Gastroesophageal sphincter (tissue), 4 donors: Measurements from ENCODE around the gene FAM131B. TPM values are rescaled to one million over a fixed set of nuclear protein-coding genes. Genes with fewer than 3 reads are reported as not detected.

Experiments used
- ATAC-seq: fragments of 150-250 bp; one replicate; pipeline ENCODE4 v1.9.1; 2016; ENCODE audit warnings: mild to moderate bottlenecking, moderate library complexity
- H3K27ac ChIP-seq, 4 donors: fragments of 200-600 bp; sonication (generic) in 3 of 4; 1 replicate in 3 of 4; 2 replicates in 1 of 4; pipeline ENCODE4 v1.5.1; 2016 to 2019
- H3K27me3 ChIP-seq: fragments of 200-600 bp; sonication (generic); one replicate; pipeline ENCODE4 v1.5.1; 2019
- H3K36me3 ChIP-seq, 2 donors: fragments of 200-600 bp; sonication (generic); one replicate each; pipeline ENCODE4 v1.5.1; 2019; ENCODE audit warnings: control low read depth in 1 of 2
- H3K4me1 ChIP-seq, 3 donors: fragments of 200-600 bp; sonication (generic); 1 replicate in 2 of 3; 2 replicates in 1 of 3; pipeline ENCODE4 v1.5.1; 2016 to 2019; ENCODE audit warnings: control low read depth in 2 of 3
- H3K4me3 ChIP-seq, 2 donors: fragments of 200-600 bp; sonication (generic); one replicate each; pipeline ENCODE4 v1.5.1; 2019; ENCODE audit warnings: mild to moderate bottlenecking in 1 of 2, moderate library complexity in 1 of 2
- H3K9me3 ChIP-seq, 3 donors: fragments of 200-600 bp; sonication (generic); one replicate each; pipeline ENCODE4 v1.5.1; 2017 to 2019; ENCODE audit warnings: control low read depth in 2 of 3
- EP300 ChIP-seq: sonication (generic); formaldehyde crosslinking; IDR thresholded peaks from one replicate; pipeline ENCODE4 v1.6.1; 2017; ENCODE audit warnings: antibody characterized with exemption, mild to moderate bottlenecking
- POLR2A ChIP-seq, 2 donors: fragments of 450-650 bp; IDR thresholded peaks; one replicate each; pipeline ENCODE4 v1.6.1; 2017; ENCODE audit warnings: antibody characterized with exemption in 2 of 2, mild to moderate bottlenecking in 2 of 2, moderate library complexity in 1 of 2
- POLR2AphosphoS5 ChIP-seq: sonication (generic); formaldehyde crosslinking; IDR thresholded peaks from one replicate; pipeline ENCODE4 v1.6.1; 2017; ENCODE audit warnings: antibody characterized with exemption
- WGBS, 2 donors: methylation state at CpG; one replicate each; pipeline ENCODE4 v1.1.5; 2018; ENCODE audit warnings: low coverage in 1 of 2; 5-methylcytosine and 5-hydroxymethylcytosine counted together
- total RNA-seq, 4 donors: library from RNA; depleted of rRNA; stranded (reverse); fragments of >200 nt; gene quantifications; one replicate each; pipeline ENCODE4 v1.1.0, GENCODE V29; 2016
- TF ChIP-seq, protein P1 (sequence below), 4 experiments: fragments of 200-600 bp in 2 of 4; fragments of 450-650 bp in 2 of 4; sonication (generic) in 1 of 4; IDR thresholded peaks; one replicate each; pipeline ENCODE4 v1.5.1; 2017 to 2019; ENCODE audit warnings: antibody characterized with exemption in 4 of 4, mild to moderate bottlenecking in 2 of 4, moderate library complexity in 2 of 4

The FAM131B gene
- total RNA-seq, 4 donors from 2014 or later: 0.31 to 2.4 (median 1.2) TPM

DNA sequence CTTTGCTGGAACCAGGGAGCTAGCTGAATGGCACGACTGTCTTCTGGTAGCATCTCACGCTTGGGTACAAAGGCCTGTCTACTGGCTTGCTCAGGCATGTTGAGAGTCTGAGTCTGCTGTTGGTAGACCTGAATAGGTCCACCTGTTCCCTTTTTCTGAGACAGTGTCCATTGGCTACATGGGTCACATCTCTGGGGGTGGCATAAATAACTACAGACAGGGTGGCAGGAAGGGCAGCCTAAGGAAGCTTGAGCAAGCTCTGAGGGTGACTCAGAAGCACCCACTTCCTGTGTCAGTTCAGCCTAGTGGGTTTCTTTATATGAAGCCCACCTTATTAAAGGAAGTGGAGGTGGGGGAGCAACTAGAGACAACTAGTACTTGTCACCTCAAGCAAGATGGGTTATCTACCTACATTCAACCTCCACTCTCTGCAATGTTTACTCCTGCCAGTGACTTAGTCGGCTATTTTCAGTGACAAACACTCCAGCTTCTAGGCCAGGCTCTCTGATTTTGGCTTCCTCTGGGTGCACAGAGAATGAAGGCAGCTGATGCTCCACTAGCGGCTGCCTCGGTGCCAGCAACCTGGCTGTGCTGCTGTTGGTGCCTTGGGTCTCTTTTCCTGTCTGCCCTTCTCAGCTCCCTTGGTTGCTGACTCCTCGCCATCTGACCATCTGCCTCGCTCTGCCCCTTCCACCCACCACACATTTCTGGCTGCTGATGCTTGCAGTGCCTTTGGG, 13.0 kb upstream of the FAM131B start:
- H3K36me3 ChIP-seq: no peaks in the 10 kb centered on the region
- WGBS, 2 donors: 80% methylated on average over 2 to 5 of the region's 7 CpGs
- peaks cover 0 to 23% (median 5%) of the 10 kb centered on the region in 3 donors for H3K4me1 ChIP-seq
- ATAC-seq: no peak
- no peak overlapping the region for H3K27ac ChIP-seq
- no peaks in the 10 kb centered on the region for H3K9me3 ChIP-seq
- TF ChIP-seq POLR2AphosphoS5: no peak
- TF ChIP-seq EP300: no peak
- no peak for TF ChIP-seq POLR2A (IDR thresholded peaks at IDR 0.05)
- TF ChIP-seq, protein P1, sequence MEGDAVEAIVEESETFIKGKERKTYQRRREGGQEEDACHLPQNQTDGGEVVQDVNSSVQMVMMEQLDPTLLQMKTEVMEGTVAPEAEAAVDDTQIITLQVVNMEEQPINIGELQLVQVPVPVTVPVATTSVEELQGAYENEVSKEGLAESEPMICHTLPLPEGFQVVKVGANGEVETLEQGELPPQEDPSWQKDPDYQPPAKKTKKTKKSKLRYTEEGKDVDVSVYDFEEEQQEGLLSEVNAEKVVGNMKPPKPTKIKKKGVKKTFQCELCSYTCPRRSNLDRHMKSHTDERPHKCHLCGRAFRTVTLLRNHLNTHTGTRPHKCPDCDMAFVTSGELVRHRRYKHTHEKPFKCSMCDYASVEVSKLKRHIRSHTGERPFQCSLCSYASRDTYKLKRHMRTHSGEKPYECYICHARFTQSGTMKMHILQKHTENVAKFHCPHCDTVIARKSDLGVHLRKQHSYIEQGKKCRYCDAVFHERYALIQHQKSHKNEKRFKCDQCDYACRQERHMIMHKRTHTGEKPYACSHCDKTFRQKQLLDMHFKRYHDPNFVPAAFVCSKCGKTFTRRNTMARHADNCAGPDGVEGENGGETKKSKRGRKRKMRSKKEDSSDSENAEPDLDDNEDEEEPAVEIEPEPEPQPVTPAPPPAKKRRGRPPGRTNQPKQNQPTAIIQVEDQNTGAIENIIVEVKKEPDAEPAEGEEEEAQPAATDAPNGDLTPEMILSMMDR (IDR thresholded peaks at IDR 0.05): no peak
- H3K27me3 ChIP-seq: no peaks in the 10 kb centered on the region
- H3K4me3 ChIP-seq: no peak overlapping the region

DNA sequence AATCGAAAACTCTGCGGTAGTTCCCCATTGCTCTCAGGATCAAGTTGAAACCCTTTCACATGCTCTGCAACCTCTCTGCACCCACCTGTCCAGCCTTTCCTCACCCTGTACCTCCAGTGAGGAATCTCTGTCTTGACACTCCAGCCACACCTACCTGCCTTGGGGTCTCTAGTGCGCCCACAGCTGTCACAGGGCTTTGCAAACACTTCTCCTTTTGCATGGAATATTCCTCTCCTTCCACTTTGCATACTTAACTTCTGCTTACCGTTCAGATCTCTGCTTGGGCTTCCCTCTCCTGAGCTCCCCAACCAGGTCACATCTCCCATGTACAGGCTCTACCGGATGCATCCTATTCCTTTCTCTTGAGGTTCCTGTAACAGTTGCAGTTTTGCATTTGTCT, 12.0 kb upstream of the FAM131B start:
- Histone ChIP-seq H3K9me3 (no peaks in the 10 kb centered on the region), H3K4me3 (no peak overlapping the region), H3K4me1 (peaks cover 0 to 17% (median under 1%) of the 10 kb centered on the region in 3 donors), H3K27ac (no peak overlapping the region), H3K27me3 (no peaks in the 10 kb centered on the region), H3K36me3 (no peaks in the 10 kb centered on the region)
- TF ChIP-seq, protein P1 (IDR thresholded peaks at IDR 0.05): no peak
- TF ChIP-seq EP300 (no peak), POLR2A (IDR thresholded peaks at IDR 0.05) (no peak), POLR2AphosphoS5 (no peak)
- 87% methylated on average over 5 of the region's 5 CpGs for WGBS, 2 donors
- ATAC-seq: no peak

DNA sequence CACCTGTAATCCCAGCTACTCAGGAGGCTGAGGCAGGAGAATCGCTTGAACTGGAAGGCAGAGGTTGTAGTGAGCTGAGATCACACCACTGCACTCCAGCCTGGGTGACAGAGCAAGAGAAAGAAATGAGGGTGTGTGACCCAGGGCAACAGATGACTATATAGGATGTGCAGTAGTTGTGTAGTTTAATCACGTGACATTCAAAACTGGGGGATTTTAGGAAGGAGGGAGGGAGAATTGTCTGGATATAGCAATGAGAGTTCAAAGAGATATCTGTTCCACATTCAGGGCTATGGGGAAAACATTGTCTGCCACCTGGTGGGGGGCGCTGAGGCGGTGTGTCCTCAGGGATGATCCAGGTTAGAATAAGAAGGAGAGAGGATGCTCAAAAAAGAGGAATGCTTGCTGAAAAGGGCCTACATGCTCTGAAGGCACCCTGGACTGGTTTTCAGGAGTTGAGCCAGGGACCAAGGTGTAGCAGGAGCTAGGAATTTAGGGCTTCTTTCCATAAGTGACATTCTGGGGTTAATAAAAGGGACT, 10.8 kb upstream of the FAM131B start:
- Histone ChIP-seq H3K4me3 (no peak overlapping the region), H3K9me3 (no peaks in the 10 kb centered on the region), H3K27me3 (no peaks in the 10 kb centered on the region), H3K4me1 (peaks cover 0 to 5% (median 0%) of the 10 kb centered on the region in 3 donors), H3K36me3 (no peaks in the 10 kb centered on the region), H3K27ac (no peak overlapping the region)
- 92 to 100% methylated on average over 1 to 4 of the region's 4 CpGs for WGBS, 2 donors
- ATAC-seq: no peak
- TF ChIP-seq POLR2A (IDR thresholded peaks at IDR 0.05) (no peak), POLR2AphosphoS5 (no peak), EP300 (no peak)
- TF ChIP-seq, protein P1 (IDR thresholded peaks at IDR 0.05): no peak

DNA sequence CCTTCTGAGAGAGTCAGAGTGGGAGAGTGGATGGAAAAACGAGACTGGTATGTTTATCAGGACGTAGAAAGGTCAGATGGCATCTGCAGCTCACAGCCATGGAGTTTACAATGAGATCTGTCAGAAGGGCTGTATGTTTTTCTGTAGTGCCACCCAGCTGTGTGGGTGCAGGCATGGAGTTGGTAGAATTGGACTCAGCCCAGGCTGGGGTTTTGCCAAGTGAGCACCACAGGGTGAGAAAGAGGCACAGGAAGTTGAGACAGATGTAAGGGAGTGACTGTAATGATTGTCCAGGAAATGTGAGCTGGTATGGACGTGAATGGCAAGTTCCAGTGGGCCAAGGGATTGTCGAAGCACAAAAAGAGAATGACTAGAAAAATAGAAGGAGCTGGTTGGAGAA, 9.6 kb upstream of the FAM131B start:
- Histone ChIP-seq H3K36me3 (no peaks in the 10 kb centered on the region), H3K27me3 (peaks cover 3% of the 10 kb centered on the region), H3K4me1 (no peaks in the 10 kb centered on the region), H3K27ac (no peak overlapping the region), H3K4me3 (no peak overlapping the region), H3K9me3 (no peaks in the 10 kb centered on the region)
- peak; percentile 27 for ATAC-seq
- no peak for TF ChIP-seq POLR2A (IDR thresholded peaks at IDR 0.05)
- TF ChIP-seq, protein P1 (IDR thresholded peaks at IDR 0.05): peak in 1 of 4 experiments; percentile 10
- no peak for TF ChIP-seq EP300
- TF ChIP-seq POLR2AphosphoS5: no peak
- WGBS, 2 donors: 32 to 36% methylated on average over 4 of the region's 4 CpGs
